Chondrocyte (in vitro differentiated cells): ENCODE data around the gene PSMB5. TPM values are rescaled to one million over a fixed set of nuclear protein-coding genes. Genes with fewer than 3 reads are reported as not detected.

Experiments
- DNase-seq: peaks from one replicate; pipeline ENCODE4 v3.0.0; 2021; ENCODE audit warnings: mixed read lengths, low spot score
- H3K27ac Mint-ChIP-seq: one replicate; pipeline ENCODE4 v1.8.0; 2021; ENCODE audit warnings: mild to moderate bottlenecking, moderate library complexity, mixed read lengths; ENCODE audit not compliant: unreplicated experiment
- H3K27me3 Mint-ChIP-seq: 2 replicates; pipeline ENCODE4 v1.8.0; 2021; ENCODE audit warnings: low read depth, mixed read lengths
- H3K36me3 Mint-ChIP-seq: 2 replicates; pipeline ENCODE4 v1.8.0; 2021; ENCODE audit warnings: low read depth, mixed read lengths
- H3K4me1 Mint-ChIP-seq: 2 replicates; pipeline ENCODE4 v1.8.0; 2021; ENCODE audit warnings: low read depth, mild to moderate bottlenecking, mixed read lengths
- H3K4me3 Mint-ChIP-seq: one replicate; pipeline ENCODE4 v1.8.0; 2021; ENCODE audit warnings: mild to moderate bottlenecking, moderate library complexity, mixed read lengths; ENCODE audit not compliant: unreplicated experiment
- H3K9me3 Mint-ChIP-seq: 2 replicates; pipeline ENCODE4 v1.8.0; 2021; ENCODE audit warnings: low read depth, mixed read lengths
- CTCF ChIP-seq: fragments of 200-600 bp; sonication (generic); IDR thresholded peaks from 2 replicates; pipeline ENCODE4 v1.5.0; 2021; ENCODE audit warnings: antibody characterized with exemption, mild to moderate bottlenecking, moderate library complexity
- total RNA-seq: library from RNA; stranded (reverse); gene quantifications from 3 replicates; pipeline ENCODE4 v1.2.1, GENCODE V29; 2021

The PSMB5 gene
- total RNA-seq, 1 donor from 2014 or later = 172 TPM

DNA sequence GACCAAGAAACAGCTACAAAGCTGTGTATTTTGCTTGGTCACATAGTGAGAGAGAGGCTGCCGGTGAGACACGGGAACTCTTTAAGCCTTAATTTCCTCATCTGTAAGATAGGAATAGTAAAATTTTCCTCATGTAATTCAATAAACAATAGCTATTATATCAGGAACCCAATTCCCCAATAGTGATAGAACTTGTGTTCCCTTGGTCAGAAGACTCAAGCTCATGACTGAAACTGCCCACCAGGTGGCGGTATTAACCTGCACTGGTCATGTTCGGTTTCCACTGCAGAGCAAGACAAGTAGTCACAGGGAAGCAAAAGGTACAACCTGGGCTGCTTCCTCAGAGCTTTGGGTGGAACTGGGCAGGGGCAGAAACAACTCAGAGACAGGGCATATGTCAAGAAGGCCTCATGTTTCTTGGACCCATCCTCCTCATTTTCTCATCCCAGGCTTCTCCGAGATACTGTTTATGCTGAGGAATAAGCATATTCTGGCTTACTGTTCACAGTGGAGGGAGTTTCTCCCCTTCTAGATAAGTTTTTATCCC is 48.1 kb downstream of the PSMB5 start:
- peaks cover 3% of the 10 kb centered on the region for H3K4me1 Mint-ChIP-seq
- no peaks in the 10 kb centered on the region for H3K27me3 Mint-ChIP-seq
- H3K4me3 Mint-ChIP-seq = no peak overlapping the region
- DNase-seq = no peak
- peak overlapping the region; percentile 18 for H3K27ac Mint-ChIP-seq
- H3K9me3 Mint-ChIP-seq = no peaks in the 10 kb centered on the region
- TF ChIP-seq CTCF = peak; percentile 94
- H3K36me3 Mint-ChIP-seq = peaks cover 1% of the 10 kb centered on the region

DNA sequence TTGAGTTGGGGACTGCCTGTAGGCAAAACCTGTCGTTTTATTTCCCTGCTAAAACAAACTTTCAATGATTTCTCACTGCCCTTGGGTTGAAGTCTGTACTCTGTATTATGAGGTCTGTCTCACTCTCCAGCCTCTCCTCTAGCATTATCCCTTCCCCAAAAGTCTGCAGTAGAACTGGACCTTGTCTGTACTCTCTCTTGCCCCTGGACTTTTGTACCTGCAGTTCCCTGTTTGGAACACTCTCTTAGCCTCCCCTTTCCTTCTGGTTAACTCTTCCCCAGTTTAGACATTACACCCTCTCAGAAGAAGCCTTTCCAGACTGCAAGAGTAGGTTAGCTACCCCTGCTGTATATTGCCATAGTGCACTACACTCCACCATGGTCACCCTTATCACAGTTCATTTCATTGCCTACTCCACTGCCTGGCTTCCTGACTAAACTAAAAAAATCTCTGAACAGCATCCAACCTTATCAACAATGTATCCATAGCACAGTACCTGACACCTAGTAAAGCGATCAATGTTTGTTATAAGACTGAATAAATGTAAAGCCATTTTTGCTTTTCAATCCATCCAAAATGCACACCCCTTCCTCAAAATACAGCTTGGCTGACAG is 48.7 kb downstream of the PSMB5 start:
- Mint-ChIP-seq H3K27me3 (no peaks in the 10 kb centered on the region), H3K4me3 (no peak overlapping the region), H3K9me3 (no peaks in the 10 kb centered on the region), H3K4me1 (peaks cover 3% of the 10 kb centered on the region), H3K27ac (peak overlapping the region; percentile 18), H3K36me3 (peaks cover 1% of the 10 kb centered on the region)
- TF ChIP-seq CTCF = no peak
- DNase-seq = no peak

- Mint-ChIP-seq H3K36me3 (peaks cover 1% of the 10 kb centered on the region), H3K27me3 (no peaks in the 10 kb centered on the region), H3K4me1 (peaks cover 3% of the 10 kb centered on the region), H3K27ac (no peak overlapping the region), H3K4me3 (no peak overlapping the region), H3K9me3 (no peaks in the 10 kb centered on the region)
- no peak for TF ChIP-seq CTCF
- DNase-seq = no peak
Measured at GRCh38 chr14:22984959-22985658, 49.6 kb downstream of the PSMB5 start.

DNA sequence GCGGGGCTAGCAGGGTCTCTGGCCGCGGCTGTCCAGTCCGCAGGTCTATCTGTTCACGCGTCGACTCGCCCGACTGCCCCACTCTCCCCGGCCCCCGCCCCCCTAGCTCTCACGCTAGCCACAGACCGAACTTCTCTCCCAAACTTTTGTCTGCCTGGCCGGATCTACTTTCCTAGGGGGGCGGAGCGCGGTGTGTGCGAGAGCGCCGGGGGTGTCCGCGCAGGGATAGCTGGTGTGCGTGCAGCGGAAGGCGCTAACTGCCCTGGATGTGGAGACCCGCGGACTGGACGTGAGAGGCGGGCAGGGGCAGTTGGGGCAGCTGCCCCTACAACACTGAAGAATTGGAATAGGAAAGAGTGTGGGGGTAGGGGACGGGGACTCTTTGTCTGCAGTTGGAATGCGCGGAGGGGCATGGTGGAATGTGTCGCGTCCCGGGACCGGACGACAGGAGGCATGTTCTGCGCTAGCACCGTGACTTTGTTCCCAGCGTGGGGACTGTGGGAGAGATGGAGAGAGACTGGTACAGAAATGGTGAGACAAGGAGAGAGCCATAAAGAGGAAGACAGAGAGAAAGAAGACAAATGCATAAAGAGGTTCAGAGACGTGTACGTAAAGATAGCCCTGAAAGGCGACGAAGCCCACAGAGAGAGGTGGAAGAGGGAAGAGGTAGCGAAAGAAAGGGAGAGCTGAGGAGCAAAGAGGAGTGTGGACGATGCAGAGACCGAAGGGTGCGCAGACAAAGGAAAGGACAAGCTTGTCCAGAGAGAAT is 52.0 kb downstream of the PSMB5 start, which contains the start of gene AJUBA:
Gene AJUBA, minus strand, starts transcription at position 75 of the 769 bp plus-strand sequence. CDS start 285 bp downstream, outside the sequence.
- Mint-ChIP-seq H3K36me3 (peaks cover 3% of the 10 kb centered on the region), H3K27ac (no peak within 1 kb of the TSS), H3K4me1 (peaks cover 28% of the 10 kb centered on the region), H3K27me3 (no peaks in the 10 kb centered on the region), H3K9me3 (no peaks in the 10 kb centered on the region), H3K4me3 (no peak within 1 kb of the TSS)
- peak; percentile 96 for DNase-seq
- no peak for TF ChIP-seq CTCF

DNA sequence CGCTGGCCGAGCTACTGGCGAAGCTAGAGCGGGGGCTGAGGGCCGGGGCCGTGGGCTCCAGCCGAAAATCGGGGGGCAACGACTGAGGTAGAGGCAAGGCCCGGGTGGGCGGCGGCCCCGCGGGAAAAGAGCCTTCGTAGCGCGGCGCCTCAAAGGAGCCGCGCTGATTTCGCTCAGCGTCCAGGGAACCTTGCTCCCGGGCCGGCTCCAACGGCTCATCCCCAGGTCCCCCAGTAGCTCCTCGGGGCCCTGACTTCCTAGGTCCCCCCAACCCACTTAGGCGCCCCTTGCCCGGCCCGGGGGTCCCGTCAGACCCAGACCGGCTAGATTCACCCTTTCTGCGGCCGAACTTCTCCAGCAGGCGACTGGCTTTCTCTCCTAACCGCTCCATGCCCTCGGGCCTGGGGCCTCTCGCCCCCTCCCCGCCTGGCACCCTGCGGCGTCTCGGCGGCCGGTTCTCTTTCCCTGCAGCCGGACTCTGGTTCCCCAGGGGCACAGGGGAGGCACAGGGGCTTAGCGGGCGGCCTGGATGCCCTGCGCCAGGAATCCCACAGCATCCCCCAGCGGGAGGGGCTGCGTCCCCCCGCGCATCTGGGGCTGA is 52.7 kb downstream of the PSMB5 start:
- H3K27ac Mint-ChIP-seq = no peak overlapping the region

More for the DNA sequence above, 52.7 kb downstream of the PSMB5 start:
- Mint-ChIP-seq H3K4me3 (no peak overlapping the region), H3K9me3 (no peaks in the 10 kb centered on the region), H3K4me1 (peaks cover 35% of the 10 kb centered on the region), H3K36me3 (peaks cover 3% of the 10 kb centered on the region), H3K27me3 (no peaks in the 10 kb centered on the region)
- no peak for DNase-seq
- TF ChIP-seq CTCF = no peak
